GM21786 (cell line): ENCODE data around the gene ZNF654.
"Not testable (repeated sequence)": the region's sequence is repeated elsewhere in the genome, so short reads cannot be mapped to it uniquely, and the experiment has no call there.

Experiments used
- ATAC-seq: cut with Tn5 transposase; IDR thresholded peaks from one replicate; pipeline ENCODE4 v1.9.1; 2021; ENCODE audit not compliant: unreplicated experiment

Gene ZNF654

GRCh38 chr3:88059380-88060170 lies 520 bp downstream of the ZNF654 start:
- peak; percentile 5 for ATAC-seq

- ATAC-seq: no peak
Observed at GRCh38 chr3:88061746-88062145, 2.7 kb downstream of the ZNF654 start.

- no peak for ATAC-seq
Observed at GRCh38 chr3:88075072-88075471, 16.0 kb downstream of the ZNF654 start.

GRCh38 chr3:88075497-88075896 lies 16.4 kb downstream of the ZNF654 start:
- no peak for ATAC-seq

- ATAC-seq: no peak
Observed at GRCh38 chr3:88076712-88077111, 17.7 kb downstream of the ZNF654 start.

- no peak for ATAC-seq
Observed at GRCh38 chr3:88078932-88079331, 19.9 kb downstream of the ZNF654 start.

GRCh38 chr3:88082854-88083253 lies 23.8 kb downstream of the ZNF654 start:
- no peak for ATAC-seq

- ATAC-seq: no peak
Observed at GRCh38 chr3:88084097-88084501, 25.0 kb downstream of the ZNF654 start.

- ATAC-seq: no peak
Observed at GRCh38 chr3:88090681-88091080, 31.6 kb downstream of the ZNF654 start.

- no peak for ATAC-seq
Observed at GRCh38 chr3:88092270-88092669, 33.2 kb downstream of the ZNF654 start.

- no peak for ATAC-seq
Observed at GRCh38 chr3:88093266-88093665, 34.2 kb downstream of the ZNF654 start.

GRCh38 chr3:88101142-88101541 lies 42.1 kb downstream of the ZNF654 start:
- no peak for ATAC-seq

GRCh38 chr3:88105325-88105724 lies 46.3 kb downstream of the ZNF654 start:
- no peak for ATAC-seq

- ATAC-seq: no peak
Observed at GRCh38 chr3:88112289-88112688, 53.2 kb downstream of the ZNF654 start.

GRCh38 chr3:88113311-88114162 lies 54.5 kb downstream of the ZNF654 start:
- peak; percentile 95 for ATAC-seq

- no peak for ATAC-seq
Observed at GRCh38 chr3:88114878-88115549, 56.0 kb downstream of the ZNF654 start.

GRCh38 chr3:88117683-88118082 lies 58.6 kb downstream of the ZNF654 start:
- ATAC-seq: no peak

GRCh38 chr3:88118603-88119002 lies 59.5 kb downstream of the ZNF654 start:
- ATAC-seq: not testable (repeated sequence)

- no peak for ATAC-seq
Observed at GRCh38 chr3:88123526-88123925, 64.5 kb downstream of the ZNF654 start.

GRCh38 chr3:88131695-88132094 lies 72.6 kb downstream of the ZNF654 start:
- no peak for ATAC-seq

- ATAC-seq: no peak
Observed at GRCh38 chr3:88132894-88133293, 73.8 kb downstream of the ZNF654 start.
